ENCODE measurements around the gene RGL1. TPM values are rescaled to one million over a fixed set of nuclear protein-coding genes. Genes with fewer than 3 reads are reported as not detected.

RGL1 gene
- total RNA-seq, 1 donor from 2014 or later, result 29.3 TPM

- DNase-seq, result no peak
Observed at GRCh38 chr1:183787704-183788103, 17.2 kb upstream of the RGL1 start.

DNA sequence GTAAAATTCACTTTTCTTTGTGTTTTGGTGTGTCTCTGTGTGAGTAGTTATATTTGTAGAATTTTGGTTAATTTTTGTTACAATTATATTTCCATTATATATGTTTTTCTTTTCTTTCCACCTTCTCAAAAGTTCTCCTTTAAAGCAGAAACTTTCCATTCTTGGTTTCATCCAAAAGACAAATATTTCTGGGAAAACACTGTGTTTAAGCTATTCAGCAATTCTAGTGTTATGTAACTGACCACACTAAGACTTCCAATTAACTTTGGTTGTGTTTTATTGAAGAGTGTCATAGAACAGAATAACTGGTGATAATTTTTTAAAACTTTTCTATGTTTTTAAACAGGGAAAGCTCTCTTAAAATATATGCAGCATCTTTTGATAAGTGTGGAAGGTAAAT is 13.6 kb upstream of the RGL1 start:
- no peak for DNase-seq

GRCh38 chr1:183792300-183792699 is 12.6 kb upstream of the RGL1 start:
- no peak for DNase-seq

DNA sequence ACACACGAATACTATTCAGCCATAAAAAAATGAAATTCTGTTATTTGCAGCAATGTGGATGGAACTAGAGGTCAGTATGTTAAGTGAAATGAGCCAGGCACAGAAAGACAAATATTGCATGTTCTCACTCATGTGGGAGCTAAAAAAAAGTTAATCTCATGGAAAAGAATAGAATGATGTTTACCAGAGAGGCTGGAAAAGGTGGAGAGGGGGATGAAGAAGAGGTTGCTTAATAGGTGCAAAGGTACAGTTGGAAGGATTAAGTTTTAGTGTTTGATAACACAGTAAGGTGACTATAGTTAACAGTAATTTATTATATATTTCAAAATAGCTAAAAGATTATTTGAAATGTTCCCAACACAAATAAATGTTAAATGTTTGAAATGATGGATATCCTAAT is 10.8 kb upstream of the RGL1 start:
- no peak for DNase-seq

DNA sequence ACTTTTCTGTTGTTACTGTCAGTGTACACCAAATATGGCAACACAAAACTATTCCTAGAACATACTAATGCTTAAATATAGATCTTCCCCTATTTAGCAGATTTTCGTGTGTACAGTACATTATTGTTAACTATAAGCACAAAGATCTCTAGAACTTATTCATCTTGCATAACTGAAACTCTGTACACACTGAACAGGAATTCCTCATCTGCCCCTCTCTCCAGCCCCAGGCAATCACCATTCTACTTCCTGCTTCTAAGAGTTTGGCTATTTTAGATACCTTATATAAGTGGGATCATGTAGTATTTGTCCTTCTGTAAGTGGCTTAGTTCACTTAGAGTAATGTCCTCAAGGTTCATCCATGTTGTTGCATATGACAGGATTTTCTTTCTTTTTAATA is 4.5 kb upstream of the RGL1 start:
- no peak for DNase-seq

DNA sequence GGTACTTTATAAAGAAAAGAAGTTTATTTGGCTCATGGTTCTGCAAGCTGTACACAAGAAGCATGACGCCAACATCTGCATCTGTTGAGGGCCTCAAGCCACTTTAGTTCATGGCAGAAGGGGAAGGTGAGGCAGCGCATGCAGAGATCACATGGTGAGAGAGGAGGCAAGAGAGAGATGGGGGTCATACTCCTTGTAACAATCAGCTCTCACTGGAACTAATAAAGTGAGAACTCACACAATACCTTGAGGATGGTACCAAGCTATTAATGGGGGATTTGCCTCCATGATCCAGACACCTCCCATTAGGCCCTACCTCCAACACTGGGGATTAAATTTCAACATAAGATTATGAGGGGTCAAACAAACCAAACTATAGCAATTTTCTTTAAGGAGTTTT is 3.3 kb upstream of the RGL1 start:
- no peak for DNase-seq

- peak; percentile 47 for DNase-seq
Observed at GRCh38 chr1:183804387-183804786, 533 bp upstream of the RGL1 start.

- DNase-seq, result peak; percentile 32
Observed at GRCh38 chr1:183806125-183806524, 1.2 kb downstream of the RGL1 start.

DNA sequence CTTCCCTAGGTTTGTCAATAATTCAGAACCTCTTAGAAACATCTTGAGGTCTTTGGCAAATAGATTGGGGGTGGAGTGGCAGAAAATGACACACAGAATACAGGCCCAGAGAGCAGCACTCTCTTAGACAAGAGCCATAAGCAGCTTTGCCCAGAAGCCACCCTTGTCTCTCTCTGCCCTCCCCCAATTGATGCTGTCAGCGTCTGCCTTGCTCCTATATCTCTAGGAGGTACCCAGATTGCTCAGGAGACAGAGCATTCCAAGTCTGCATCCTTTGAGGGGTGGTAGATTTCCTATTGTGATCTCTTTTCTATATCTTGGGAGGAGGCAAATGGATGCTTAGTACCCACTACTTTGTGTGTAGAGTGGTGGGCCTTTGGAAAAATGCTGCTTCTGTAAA is 1.8 kb downstream of the RGL1 start:
- peak; percentile 20 for DNase-seq

- DNase-seq, result peak; percentile 57
Observed at GRCh38 chr1:183807549-183808168, 2.7 kb downstream of the RGL1 start.

DNA sequence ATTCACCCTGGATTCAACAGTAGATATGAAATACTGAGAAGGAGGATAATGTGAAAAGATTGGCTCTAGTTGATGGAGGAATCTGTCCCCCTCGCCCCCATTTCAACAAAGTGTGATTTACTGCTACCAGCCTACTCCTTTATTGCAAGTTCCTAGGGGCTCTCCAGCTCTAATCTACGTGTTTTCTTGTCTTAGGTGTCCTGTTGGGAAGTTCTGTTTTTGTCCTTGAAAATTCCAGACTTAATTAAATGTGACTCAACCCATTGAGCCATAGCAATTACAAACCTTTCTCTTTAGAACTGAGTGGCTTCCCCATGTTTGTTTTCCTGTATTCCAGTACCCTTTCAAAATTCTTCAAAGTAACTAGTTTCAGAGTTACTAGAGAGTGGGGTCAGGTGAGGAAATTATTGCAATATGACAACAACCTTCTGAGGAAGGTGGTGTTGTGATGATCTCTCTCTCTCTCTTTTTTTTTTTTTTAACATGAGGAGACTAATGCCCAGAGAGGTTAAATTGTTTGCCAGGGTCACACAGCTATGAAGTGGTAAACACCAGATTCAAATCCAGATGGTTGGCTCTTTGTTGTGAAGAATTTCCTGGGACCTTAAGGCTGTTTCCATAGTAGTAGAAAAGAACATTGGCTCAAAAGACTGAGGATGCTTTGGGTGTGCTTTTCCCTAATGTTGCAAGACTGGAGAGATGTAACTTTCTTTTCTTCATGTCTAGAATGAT is 3.5 kb downstream of the RGL1 start:
- DNase-seq, result peak; percentile 31

GRCh38 chr1:183810121-183810520 is 5.2 kb downstream of the RGL1 start:
- no peak for DNase-seq

DNA sequence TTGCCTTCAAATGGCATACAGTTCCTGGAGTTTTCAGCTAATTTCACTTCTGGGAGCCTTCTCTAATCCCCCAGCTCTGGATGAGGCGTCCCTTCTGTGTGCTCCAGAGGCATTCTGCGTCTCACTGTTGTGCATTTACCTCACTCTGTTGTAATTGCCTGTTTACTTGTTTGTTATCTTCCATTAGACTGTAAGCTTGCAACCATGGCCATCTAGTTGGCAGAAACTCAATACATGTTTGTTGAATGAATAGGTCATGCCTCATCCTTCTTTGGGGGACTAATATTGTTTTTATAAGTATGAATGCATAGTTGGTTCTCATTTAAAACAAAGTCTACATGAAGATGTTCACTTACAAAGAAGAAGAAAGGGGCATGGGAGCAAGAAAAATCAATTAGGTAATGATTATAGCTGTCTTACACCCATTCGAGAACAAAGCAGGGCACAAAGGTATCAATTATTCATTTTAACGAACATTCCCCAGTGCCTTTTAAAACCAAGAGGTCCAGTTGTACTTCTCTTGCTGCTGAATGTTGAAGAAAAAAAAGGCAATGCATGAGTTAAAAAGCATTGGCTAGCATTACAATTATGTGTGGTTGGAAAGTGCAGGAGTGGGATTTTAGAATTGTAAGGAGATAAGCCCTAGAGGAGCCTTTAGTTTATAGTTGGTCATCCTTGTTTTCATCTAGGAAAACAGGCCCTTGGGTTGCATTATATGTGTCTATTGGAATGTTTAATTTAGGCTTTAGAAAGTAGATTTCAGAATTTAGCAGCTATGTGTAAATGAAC is 6.0 kb downstream of the RGL1 start:
- no peak for DNase-seq

- DNase-seq, result no peak
Observed at GRCh38 chr1:183812128-183812527, 7.2 kb downstream of the RGL1 start.

DNA sequence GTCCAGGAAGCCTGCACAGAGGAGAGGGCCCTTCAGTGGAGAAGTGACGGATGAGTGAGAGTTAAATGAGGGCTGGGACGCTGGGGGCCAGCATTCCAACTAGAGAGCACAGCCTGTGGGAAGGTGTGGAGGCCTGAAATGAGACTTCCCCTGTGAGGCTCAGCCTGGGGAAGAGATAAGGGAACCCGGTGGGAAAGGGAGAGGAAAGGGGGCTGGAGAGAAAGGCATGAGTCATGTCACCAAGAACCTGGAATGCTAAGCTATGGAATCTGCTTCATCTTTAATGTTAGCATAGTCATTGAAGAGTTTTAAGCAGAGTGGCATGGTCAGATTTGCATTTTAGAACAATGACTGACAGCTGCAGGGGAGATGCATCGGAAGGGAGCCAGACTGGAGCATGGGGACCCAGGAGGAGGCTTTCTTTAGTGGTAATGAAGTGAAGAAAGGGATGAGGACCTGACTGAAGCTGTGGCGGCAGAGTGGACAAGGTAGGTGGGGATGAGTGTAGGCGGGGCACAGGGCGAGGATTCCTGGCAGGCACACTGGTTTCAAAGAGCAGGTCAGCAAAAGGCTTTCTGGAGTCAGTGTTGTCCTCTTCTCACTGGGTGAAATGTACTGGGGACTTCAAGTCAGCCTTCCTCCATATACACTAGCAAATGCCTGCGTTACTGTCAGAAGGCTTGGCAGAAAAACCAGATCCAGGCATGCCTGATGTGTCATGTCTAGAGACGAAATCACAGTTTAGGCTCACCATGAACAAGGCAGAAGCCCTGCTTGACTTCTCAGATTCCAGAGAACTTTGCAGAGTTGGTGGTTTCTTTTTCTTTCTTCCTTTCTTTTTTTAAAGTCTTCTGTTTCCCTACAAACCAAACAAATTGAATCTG is 8.0 kb downstream of the RGL1 start:
- peak; percentile 47 for DNase-seq

DNA sequence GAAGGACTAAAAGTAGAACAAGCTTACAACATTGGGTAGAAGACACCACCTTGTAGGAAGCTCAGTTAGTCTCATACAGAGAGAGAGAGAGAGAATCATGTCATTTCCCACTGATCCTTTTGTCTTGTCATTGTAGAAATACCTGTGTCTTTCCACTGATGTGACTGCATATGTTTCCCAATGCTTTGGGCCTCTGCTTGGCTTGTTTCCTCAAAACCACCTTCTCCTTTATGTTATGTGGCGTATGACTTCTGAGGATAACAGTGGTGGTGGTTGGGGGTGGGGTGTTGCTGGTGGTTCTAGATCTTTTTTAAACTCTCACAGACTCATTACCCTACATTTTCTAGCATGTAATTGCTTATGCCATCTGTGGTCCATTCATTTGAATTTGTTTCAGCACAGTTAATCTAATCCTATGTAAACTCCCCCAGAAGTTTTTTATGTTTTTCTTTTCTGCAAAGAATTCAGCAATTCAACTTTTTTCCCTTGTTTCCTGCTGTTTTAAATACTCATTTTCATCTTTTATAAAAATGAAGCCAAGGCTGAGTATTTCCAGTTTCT is 9.3 kb downstream of the RGL1 start:
- DNase-seq, result no peak

DNA sequence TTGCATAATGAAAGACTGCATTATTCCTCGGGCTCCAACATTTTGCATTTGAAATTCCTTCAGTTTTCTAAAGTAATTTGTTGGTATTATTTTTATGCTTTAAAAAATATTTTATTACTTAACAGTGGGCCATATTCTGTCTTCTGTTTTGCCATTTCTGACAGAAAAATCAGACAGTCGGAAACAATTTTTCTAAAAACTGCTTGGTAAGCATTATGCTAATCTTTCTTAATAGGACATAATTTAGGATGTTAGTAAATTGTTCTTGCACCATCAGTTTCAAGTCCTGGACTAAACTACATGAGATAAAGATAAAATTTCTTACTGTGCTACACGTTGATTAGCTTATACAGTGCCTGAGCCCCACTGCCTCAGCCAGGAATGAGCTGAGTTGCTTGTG is 11.2 kb downstream of the RGL1 start:
- no peak for DNase-seq

- peak; percentile 58 for DNase-seq
Observed at GRCh38 chr1:183817576-183818288, 12.8 kb downstream of the RGL1 start.

- DNase-seq, result no peak
Observed at GRCh38 chr1:183819059-183819458, 14.1 kb downstream of the RGL1 start.

DNA sequence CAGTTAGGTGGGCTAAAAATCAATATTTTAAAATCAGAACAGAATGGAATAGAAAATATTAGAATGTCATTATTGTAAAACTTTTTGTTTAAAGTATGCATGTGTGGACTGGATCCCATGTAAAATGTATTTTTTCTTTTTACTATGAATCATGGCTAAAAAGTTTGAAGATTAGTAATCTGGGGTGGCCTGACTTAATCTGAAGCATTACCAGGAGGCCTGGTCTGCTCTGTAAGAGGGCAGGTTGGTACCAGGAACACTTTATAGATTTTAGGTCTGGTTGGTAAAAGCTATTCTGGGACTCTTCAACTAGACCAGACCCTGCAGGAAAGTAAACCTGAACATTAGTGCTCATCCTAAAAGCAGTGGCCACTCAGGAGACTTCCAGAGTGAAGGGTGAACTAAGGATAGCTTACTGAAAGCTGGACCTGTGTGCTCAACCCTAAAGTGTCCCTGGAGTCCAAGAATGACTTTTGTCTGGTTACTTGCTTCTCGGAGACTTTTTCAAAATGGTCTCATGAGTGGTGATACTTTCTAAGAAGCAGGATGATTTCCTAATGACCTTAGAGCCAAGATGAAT is 16.5 kb downstream of the RGL1 start:
- DNase-seq, result no peak

GRCh38 chr1:183821889-183822611 is 17.1 kb downstream of the RGL1 start:
- peak; percentile 47 for DNase-seq

Measured in dermis blood vessel endothelial cell (primary cell).